ENCODE results near the gene MIA2. TPM values are rescaled to one million over a fixed set of nuclear protein-coding genes. Genes with fewer than 3 reads are reported as not detected.

MIA2 gene
- total and polyA plus RNA-seq, 4 donors = 39.2 to 106 (median 56.4) TPM

GRCh38 chr14:39246618-39247017 is 12.9 kb downstream of the MIA2 start:
- TF ChIP-seq FOXA1 (IDR thresholded peaks at IDR 0.05) (no peak), SP1 (IDR thresholded peaks at IDR 0.05) (no peak), ZBTB33 (IDR thresholded peaks at IDR 0.05) (no peak), RAD21 (IDR thresholded peaks at IDR 0.05) (no peak), EGR1 (IDR thresholded peaks at IDR 0.05; ENCODE audit: low read depth in 2 of 2) (no peak), HNF4G (IDR thresholded peaks at IDR 0.05) (no peak), FOXA2 (IDR thresholded peaks at IDR 0.05) (no peak), HNF4A (conservative IDR thresholded peaks at IDR 0.05) (no peak), JUND (IDR thresholded peaks at IDR 0.05) (no peak), YY1 (IDR thresholded peaks at IDR 0.05) (no peak), RXRA (IDR thresholded peaks at IDR 0.05) (no peak), MAX (IDR thresholded peaks at IDR 0.05) (no peak), NR2F2 (IDR thresholded peaks at IDR 0.05) (no peak), GABPA (IDR thresholded peaks at IDR 0.05 in 1 of 2, conservative IDR thresholded peaks at IDR 0.05 in 1 of 2) (no peak), TAF1 (conservative IDR thresholded peaks at IDR 0.05) (no peak)
- TF ChIP-seq, protein P1, sequence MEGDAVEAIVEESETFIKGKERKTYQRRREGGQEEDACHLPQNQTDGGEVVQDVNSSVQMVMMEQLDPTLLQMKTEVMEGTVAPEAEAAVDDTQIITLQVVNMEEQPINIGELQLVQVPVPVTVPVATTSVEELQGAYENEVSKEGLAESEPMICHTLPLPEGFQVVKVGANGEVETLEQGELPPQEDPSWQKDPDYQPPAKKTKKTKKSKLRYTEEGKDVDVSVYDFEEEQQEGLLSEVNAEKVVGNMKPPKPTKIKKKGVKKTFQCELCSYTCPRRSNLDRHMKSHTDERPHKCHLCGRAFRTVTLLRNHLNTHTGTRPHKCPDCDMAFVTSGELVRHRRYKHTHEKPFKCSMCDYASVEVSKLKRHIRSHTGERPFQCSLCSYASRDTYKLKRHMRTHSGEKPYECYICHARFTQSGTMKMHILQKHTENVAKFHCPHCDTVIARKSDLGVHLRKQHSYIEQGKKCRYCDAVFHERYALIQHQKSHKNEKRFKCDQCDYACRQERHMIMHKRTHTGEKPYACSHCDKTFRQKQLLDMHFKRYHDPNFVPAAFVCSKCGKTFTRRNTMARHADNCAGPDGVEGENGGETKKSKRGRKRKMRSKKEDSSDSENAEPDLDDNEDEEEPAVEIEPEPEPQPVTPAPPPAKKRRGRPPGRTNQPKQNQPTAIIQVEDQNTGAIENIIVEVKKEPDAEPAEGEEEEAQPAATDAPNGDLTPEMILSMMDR (IDR thresholded peaks at IDR 0.05; ENCODE audit: low read depth, low read length, missing input control) = no peak
- TF ChIP-seq, protein P2, sequence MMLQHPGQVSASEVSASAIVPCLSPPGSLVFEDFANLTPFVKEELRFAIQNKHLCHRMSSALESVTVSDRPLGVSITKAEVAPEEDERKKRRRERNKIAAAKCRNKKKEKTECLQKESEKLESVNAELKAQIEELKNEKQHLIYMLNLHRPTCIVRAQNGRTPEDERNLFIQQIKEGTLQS (IDR thresholded peaks at IDR 0.05) = no peak
- Histone ChIP-seq H3K9me3 (ENCODE audit: control insufficient read depth in 4 of 4, low read length in 3 of 4) (no peaks in the 10 kb centered on the region), H3K36me3 (ENCODE audit: control insufficient read depth in 4 of 4, insufficient read depth in 3 of 4, low read depth in 1 of 4, low read length in 3 of 4) (peaks cover 2 to 36% (median 20%) of the 10 kb centered on the region in 4 donors), H3K9ac (ENCODE audit: low read depth in 1 of 2, low read length in 2 of 2) (no peak overlapping the region), H3K4me3 (ENCODE audit: low read depth in 1 of 3, low read length in 3 of 3) (no peak overlapping the region), H3K27me3 (ENCODE audit: control insufficient read depth in 4 of 4, insufficient read depth in 4 of 4, low read length in 3 of 4) (no peaks in the 10 kb centered on the region), H3K27ac (ENCODE audit: low read depth in 1 of 2, low read length in 2 of 2) (no peak overlapping the region), H3K4me1 (ENCODE audit: control insufficient read depth in 4 of 4, insufficient read depth in 4 of 4, low read length in 3 of 4) (peaks cover 0 to 3% (median under 1%) of the 10 kb centered on the region in 4 donors)
- 92% methylated on average over 1 of the region's 1 CpG for WGBS
- DNase-seq (ENCODE audit: low spot score) = no peak

GRCh38 chr14:39247256-39247655 is 13.5 kb downstream of the MIA2 start:
- no peak overlapping the region for H3K9ac ChIP-seq (ENCODE audit: low read depth in 1 of 2, low read length in 2 of 2)
- no peak overlapping the region for H3K4me3 ChIP-seq (ENCODE audit: low read depth in 1 of 3, low read length in 3 of 3)
- H3K27me3 ChIP-seq (ENCODE audit: control insufficient read depth in 4 of 4, insufficient read depth in 4 of 4, low read length in 3 of 4) = no peaks in the 10 kb centered on the region
- H3K9me3 ChIP-seq (ENCODE audit: control insufficient read depth in 4 of 4, low read length in 3 of 4) = no peaks in the 10 kb centered on the region
- TF ChIP-seq FOXA1 (IDR thresholded peaks at IDR 0.05) (no peak), YY1 (IDR thresholded peaks at IDR 0.05) (no peak), GABPA (IDR thresholded peaks at IDR 0.05 in 1 of 2, conservative IDR thresholded peaks at IDR 0.05 in 1 of 2) (no peak), MAX (IDR thresholded peaks at IDR 0.05) (no peak), JUND (IDR thresholded peaks at IDR 0.05) (no peak)
- TF ChIP-seq, protein P1 (IDR thresholded peaks at IDR 0.05; ENCODE audit: low read depth, low read length, missing input control) = no peak
- DNase-seq (ENCODE audit: low spot score) = no peak
- H3K36me3 ChIP-seq (ENCODE audit: control insufficient read depth in 4 of 4, insufficient read depth in 3 of 4, low read depth in 1 of 4, low read length in 3 of 4) = peaks cover 2 to 35% (median 20%) of the 10 kb centered on the region in 4 donors
- 97% methylated on average over 1 of the region's 1 CpG for WGBS
- peaks cover 0 to 2% (median 0%) of the 10 kb centered on the region in 4 donors for H3K4me1 ChIP-seq (ENCODE audit: control insufficient read depth in 4 of 4, insufficient read depth in 4 of 4, low read length in 3 of 4)
- no peak overlapping the region for H3K27ac ChIP-seq (ENCODE audit: low read depth in 1 of 2, low read length in 2 of 2)

Measured in liver (tissue), 9 donors.